ENCODE results near the gene CTNNA3.

Gene CTNNA3

DNA sequence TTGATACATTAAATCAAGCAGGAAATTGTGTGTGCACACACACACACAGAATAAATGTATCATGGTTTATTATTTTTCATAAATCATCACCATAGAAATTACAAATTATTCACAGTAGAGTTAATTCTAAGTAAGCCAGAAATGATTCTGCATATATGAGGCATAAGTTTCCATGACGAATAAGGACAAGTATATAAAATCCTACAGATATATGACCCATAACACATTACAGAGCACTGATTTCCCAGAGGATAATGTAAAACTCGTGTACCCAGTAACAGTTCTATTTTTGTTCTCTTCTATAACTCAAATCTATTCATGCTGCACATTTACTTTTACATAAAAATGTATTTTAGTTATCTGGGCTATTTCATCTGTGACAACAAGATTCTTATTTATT, 600.5 kb downstream of the CTNNA3 start:
- DNase-seq: no peak

DNA sequence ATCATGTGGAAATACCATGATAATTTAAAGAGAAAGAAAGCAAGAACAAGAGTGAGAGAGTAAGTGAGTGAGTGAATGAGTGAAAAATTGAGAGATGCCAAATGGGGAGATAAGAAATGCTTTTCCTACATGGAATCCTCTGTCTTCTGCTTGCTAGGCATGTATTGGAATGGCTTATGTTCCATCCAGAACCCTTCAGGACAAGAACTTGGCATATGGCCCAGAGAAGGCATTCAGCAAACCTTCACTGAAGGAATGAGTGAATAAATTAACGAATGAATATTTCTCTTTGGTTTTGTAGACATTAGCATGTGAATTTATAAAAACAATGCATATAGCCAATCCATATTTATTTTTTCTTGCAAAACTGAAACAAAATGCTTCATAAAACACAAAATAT, 608.0 kb downstream of the CTNNA3 start:
- DNase-seq: no peak

DNA sequence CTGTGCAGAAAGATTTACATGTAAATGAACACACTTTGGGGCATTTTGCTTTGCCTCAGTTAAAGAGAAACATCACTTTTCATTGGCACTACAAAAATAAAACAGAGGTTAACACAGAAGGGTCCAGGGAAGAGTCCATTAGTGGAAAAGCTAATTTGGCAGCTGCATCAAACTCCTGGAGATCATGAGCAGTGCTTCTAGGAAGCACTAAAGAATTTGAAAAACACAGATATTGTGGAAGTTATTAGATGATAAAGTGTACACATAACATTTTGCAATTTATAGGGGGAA, 608.9 kb downstream of the CTNNA3 start:
- DNase-seq: no peak

DNA sequence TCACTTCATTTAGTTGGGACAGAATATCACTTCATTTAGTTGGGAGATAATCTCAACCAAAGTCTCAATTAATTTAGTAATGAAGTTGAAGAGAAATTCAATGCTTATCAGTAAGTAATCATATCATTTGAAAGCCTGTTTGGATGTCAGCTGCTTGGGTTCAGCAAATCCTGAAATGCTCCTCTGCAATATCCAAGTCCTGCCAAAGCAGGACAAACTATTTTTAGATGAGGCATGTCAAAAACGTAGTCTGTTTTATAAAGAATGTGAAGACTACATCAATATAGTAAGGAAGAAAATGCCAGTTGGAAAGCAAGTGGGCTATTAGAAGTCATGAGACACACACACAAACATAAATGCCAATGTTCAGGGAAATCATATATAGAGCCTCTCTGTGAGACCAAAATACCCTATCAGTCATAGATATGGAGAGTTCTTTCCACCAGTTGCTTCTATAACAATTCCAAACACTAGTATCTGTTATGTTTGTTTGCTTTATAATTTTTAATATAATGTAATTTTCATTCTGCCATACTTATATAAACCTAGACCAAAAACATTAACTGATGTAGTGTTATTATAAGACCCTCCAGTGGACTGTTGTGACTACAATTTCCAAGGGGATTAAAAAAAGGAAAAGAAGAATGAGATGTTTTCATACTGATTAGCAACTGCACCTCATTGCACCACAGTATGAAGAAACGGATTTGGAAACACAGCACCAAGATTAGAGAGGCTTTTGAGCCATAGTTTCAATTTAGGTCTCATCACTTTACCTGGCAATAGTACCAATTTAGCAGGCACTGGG, 609.5 kb downstream of the CTNNA3 start:
- no peak for DNase-seq

DNA sequence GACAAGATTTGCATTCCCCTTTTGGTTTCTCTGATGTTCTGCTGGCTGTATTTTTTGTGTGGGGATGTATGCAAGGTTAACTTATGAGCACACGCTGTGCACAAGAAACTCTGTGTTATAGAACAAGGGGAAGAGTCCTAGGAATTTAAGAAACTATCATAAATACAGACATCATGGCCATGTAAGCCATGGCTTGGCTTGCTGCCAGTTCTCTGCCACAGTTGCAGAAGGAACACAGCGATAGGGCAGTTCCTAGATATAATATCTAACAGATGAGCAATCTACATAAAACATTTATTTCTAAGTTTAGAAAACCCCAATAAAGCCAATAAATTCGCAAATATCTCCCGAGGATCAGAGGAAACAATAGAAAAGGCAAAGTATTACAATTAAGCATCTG, 616.9 kb downstream of the CTNNA3 start:
- DNase-seq: no peak

DNA sequence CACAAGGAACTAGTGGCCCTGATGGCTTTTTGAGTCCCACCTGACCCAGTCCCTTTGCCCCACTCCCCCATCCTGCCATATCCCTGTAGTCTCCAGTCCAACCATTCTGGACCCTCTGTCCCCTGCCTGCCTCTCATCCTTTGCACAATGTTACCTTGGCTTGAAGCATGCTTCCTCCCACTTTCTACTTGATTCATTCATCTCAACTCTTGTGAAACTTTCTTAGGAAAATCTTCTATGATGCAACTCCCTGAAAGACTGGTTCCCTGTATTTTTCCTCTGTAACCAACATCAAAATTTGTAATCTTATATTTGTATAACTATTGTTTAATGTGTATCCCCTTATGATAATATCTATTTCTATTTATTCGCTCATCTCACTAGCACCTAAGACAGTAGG, 618.6 kb downstream of the CTNNA3 start:
- no peak for DNase-seq

DNA sequence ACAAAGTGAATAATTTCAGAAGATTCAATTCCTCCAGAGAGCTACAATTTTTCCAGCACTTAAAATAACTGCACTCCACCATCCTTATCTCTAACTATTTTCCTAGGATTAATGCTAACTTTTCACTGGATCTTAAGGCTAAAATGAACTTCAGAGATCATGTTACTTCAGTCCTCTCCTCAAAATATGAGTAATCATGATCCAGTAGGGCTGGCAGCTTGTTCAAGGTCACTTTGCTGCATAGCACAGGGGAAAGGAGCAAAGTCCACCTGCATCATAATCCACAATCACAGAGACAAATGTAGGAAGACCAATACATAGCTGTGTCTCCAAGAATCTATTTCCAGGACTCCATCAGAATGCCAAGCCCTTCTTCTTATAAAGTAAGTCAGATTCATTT, 619.9 kb downstream of the CTNNA3 start:
- DNase-seq: no peak

DNA sequence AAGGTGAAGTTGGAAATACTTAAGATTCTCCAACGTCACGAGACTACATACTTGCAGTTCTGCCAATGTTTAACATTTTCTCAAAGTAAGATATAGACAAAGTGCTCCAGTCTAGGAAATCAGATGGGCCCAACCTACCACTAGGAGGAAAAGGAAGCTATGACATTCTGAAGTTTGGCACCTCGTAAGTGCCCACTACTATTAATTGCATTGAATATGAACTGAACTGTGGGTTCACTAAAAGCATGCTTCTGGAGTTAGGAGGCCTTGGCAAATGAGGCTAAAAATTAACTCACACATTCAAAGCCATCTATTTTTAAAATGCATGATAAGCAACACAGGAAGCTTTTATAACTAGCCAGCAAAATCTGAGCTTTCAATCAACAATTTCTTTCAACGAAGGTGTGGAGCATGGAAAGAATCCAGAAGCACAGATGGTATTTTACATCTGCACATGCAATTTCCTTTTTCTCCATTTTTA, 620.5 kb downstream of the CTNNA3 start:
- DNase-seq: no peak

DNA sequence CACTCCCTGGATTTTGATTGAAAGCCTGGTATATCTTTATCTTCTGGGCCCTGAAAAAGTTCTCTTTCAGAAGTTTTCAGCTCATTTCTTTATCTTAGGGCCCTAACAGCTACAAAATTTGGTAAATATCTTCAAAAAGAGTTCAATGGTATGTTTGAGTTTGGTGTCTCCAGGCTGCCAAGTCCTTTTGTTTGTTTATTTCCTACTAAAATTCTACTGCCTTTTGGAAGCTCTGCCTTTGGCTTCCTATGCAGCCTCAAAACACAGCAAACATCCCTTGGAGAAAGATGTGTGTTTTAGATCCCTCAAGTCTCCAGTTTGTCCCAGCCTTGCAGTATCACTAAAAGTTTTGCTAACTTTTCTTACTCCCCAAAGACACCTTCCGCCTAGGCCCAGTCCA, 623.3 kb downstream of the CTNNA3 start:
- no peak for DNase-seq

DNA sequence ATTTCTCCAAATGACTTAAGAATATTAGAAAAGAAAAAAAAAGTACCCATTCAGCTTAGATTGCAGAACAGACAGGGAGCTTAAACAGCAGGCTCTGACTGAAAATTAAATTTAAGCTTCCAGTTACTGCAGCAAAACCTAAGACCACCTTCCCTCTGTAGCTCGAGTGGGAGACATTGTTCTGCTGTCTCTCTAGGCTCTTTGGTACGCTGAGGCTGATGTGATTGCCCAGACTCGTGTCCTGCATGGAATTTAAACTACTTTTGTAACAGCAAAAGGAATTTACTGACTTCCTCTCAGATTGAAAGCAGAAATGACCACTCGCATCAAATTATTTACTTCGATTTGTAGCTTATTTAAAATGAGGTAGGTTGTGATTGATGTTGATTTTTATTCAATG, 645.6 kb downstream of the CTNNA3 start:
- DNase-seq: no peak

DNA sequence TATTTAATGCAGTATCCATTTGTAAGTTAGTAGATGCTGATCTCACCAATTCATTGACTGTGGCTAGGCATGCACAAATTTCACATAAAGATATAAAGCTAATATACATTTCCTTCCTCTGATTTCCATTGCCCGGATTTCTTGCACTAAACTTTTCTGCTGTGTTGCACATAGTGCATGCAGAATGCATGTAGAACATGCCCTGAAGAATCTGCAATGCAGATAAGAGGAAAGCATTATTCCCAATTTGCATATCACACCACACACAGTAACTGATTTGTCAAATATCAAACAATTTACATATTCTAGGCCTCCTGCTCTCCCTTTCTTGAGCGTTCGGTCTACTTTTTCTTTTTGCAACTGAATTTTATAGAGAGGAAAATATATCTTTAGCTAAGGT, 646.0 kb downstream of the CTNNA3 start:
- DNase-seq: no peak

DNA sequence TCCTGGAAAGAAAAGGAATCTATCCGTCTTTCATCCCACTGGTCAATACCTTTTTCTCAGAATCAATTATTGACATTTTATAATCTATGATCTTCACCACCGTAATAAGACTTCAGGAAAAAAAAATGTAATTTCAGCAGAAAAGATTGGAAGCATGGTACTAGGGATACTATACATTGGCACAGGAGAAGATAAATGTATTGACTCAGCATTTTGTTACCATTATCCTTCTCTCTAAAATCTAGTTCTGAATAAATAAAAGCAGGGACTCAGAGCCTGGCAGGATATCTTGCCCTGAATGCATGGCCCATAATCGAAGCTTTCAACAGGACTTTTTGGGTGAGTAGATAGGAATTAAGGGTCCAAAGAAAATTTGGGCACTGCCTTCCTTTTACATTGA, 649.5 kb downstream of the CTNNA3 start:
- DNase-seq: no peak

DNA sequence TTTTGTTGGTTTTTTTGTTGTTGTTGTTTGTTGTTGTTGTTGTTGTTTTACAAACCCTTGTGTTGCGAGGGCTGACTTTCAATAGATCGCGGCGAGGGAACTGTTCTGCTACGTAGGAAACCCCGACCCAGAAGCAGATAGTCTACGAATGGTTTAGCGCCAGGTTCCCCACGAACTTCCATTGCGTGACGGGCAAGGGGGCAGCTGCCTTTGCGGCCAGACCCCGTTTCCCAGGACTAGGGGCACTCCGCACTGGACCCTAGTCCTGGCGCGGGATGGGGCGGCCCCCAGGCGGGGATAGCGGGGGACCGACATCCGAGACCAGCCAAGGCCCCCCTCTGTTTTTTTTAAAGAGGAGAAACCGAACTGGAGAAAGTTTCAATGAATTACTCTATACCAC, 650.6 kb downstream of the CTNNA3 start:
- DNase-seq: no peak

DNA sequence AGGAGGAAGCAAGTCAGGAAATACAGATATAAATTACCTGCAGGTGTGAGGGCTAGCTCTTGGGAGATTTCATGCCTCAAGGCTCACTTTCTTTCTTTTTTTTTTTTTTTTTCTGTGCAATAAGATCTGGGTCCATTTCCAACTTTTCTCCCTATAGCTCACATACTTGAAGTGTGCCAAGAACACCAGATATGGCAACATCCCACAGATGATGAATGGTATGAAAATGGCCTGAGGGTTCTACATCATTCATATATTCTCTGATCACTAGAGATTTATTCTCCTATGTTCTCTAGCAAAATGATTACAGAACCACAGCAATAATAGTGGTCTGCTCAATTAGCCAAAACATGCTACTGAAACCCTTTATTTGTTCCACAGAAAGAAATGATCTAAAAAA, 653.0 kb downstream of the CTNNA3 start:
- no peak for DNase-seq

DNA sequence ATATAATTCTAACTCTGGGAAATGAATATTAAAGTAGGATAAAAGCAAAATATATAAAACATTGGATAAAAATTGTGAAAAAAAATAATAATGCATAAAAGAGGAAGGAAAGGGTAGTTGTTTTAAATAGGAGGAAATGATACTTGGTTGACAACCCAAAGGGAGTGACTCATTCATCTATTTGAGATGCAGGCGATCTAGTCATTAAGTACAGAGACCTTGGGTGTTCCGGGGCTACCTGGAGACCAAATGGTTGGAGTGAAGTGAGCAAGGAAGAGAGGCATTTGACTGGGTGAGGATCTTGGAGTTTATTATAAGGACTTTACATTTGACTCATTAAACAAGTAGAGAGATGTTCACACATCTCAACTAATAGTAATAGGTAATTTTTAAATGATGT, 659.2 kb downstream of the CTNNA3 start:
- no peak for DNase-seq

DNA sequence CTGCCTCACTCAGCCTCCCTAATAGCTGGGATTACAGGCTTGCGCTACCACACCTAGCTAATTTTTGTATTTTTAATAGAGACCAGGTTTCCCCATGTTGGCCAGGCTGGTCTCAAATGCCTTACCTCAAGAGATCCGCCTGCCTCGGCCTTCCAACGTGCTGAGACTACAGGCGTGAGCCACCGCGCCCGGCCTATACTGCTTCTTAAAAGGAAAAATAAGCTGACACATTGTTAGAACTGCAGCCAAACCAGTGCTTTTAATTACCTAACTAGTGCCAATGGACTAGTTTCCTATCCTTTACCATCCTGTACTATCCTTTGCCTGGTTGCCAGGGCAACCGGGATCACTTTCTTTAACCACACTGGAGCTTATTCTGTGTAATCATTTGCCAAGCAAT, 662.1 kb downstream of the CTNNA3 start:
- DNase-seq: no peak

DNA sequence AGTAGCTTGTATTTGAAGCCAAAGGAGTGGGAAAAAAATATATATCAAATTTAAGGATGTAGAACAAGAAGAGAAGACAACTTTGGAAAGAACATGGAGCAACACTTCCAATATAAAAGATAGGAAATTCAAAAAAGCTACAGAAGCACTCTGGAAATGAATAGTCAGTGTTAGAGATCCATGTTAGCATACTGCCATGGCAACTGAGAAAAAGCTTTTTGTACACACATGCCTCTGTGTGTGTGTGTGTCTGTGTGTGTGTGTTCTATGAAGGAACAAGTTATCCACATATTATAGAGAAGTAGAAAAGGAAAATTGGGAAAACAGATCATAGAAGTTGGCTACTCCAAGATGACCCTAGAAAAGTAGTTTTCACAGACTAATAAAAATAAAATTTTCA, 673.9 kb downstream of the CTNNA3 start:
- DNase-seq: no peak

DNA sequence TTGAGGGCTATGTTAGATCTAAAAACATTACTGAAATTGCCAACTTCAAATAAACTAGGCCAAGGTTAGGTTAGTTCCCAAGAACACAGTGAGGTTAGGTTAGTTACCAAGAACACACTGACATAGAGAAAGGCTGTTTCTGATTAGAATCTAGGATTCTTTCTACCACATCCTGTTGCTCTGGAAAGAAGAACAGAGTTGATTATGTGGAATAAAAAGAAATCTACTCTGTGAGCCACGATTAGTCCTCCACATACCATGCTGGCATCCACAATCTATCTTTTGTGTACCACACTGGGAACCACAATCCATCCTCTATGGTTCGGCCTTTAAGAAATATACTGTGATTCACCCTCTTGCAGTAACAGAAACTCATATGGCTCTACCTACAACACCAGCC, 678.8 kb downstream of the CTNNA3 start:
- DNase-seq: no peak

DNA sequence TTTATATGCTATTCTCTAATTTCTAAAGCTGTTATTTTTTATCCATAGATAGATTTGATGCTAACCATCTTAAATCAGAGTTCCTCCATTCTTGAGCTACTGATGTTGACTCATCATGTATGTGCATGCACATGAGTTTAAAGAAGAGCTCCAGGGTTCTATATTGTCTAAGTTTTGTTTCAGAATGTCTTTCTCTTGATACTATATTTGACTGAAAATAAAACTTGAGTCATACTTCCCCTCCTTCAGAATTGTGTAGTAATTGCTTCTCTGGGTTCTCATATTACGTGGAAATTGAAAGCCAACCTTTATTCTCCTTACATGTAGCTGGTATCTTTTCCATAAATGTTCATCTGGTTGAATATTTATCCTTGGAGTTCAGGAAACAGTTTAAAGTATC, 680.8 kb downstream of the CTNNA3 start:
- DNase-seq: no peak

DNA sequence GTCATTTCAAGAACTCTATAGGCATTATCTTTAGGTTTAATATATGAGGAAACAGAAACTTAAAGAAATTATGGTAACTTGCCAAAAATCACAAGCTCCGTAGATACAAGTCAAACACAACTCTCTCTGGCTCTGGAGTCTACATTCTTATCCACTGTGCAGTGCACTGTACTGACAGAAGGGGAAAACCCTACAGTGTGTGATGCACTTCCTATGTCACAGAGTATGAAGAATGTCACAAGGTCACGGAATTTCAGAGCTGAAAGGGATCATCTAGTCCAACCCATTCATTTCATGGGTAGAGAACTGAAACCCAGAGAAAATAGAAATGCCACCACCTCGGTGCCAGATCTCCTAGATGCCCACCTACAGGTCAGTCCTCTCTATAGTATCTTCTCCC, 684.0 kb downstream of the CTNNA3 start:
- DNase-seq: no peak

DNA sequence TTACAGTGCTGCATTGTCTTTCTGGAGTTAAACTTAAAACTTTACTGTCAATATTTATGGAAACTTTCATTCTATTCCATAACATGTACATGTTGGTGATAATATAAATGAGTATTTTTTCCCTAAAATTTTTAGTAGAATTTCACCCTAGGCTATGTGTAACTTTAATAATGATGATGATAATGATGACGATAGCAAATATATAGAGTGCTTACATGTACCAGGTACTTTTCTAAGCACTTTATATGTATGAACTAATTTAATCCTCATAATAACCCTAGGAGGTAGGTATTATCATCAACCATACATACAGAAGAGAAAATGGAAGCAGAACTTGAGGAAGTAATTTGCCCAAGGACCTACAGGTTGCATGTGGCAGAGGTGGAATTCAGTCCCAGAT, 684.5 kb downstream of the CTNNA3 start:
- DNase-seq: no peak

DNA sequence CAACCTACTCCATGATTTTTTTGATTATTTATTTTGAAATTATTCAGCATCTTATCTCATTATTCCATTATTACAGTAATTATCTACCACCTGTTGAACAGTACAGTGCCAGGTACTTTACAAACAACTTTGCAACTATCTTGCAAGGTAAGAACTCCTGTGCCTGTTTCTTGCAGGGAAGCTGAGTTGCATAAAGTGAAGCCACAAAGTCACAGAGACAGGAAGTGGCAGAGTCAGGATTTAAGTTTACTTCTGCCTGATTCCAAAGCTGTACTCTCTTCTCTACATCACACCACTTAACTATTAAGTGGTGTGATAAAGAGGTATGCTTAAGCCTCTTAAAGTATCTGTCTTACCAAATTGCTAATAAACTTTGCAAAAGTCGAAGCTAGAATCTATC, 690.0 kb downstream of the CTNNA3 start:
- DNase-seq: no peak

DNA sequence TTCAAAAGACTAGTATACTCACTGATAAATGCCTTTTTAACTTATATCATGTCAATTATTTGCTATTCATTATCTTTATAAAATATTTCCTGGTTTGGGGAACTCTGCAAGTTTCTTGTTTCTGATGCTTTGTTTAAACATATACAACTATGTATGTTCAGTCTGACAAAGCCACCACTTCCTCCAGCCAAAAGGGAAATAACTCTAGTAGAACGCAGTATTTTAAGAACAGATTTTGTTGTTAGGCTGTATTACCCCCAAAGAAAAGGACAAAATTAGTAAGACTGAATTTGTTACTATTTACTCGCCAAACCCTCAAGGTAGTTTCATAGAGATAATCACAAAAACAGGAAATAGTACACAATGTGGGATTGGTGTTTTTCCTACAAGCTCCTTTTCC, 691.3 kb downstream of the CTNNA3 start:
- DNase-seq: no peak

DNA sequence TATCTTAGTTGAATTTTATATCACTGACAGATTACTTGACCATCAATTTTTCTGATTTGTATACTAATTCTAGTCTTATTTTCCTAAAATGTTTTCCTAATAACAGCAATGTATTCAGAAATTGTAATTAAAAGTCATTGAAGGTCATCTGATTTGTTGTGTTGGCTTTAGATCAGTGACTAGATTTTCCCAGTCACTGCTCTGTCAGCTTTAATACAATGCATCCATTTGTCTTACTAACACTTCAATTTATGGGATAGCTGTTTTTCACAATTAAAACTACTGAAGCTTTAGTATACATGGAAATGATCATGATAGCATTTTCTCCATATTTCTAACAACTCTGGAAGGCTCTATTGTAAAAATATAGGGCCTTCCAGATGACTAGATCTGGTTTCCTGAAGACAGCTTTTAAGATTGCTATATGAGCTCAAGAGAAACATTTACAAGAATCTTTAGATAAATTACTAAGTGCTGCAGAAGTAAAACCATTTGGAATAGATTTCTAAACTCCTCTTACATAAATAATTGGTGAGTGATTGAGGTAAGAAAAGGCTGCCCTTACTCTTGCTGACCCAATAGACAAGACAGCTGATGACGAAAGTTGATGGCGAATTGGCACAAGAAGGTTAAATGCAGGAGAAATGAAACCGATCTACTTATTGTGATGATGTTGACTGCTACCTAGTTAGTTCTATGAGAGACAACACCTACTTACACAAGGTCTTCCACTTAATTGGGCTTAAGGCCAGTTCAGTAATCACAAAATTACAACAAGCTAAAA, 696.0 kb downstream of the CTNNA3 start:
- no peak for DNase-seq

DNA sequence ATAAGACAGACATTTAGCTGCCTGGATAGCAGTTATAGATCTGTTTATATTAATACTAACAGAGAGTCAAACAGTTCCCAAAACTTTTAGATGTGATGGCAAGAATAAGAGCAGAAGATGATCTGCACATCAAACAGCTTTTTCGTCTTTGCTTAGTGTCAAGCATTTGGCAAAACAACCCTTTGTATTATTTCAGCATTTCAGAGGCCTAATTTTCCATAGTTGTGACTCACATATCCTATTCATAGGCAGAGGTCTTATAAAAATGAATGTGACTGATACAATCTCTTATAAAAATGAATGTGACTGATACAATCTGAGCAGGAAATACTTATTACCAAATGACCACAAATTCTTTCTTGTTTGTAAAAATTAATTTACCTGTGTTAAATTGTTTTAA, 699.0 kb downstream of the CTNNA3 start:
- no peak for DNase-seq
